HL-60 (cell line): ENCODE measurements around the gene BANP.
"Not testable (repeated sequence)": the region's sequence is repeated elsewhere in the genome, so short reads cannot be mapped to it uniquely, and the experiment has no call there.

ENCODE experiments used
- CTCF ChIP-seq: IDR thresholded peaks from one replicate; pipeline ENCODE4 v1.5.1; 2011; ENCODE audit warnings: low read length, control low read depth, inconsistent platforms; ENCODE audit not compliant: insufficient read depth
- POLR2AphosphoS5 ChIP-seq: IDR thresholded peaks from 2 replicates; pipeline ENCODE4 v1.6.1; 2012; ENCODE audit warnings: low read depth

GRCh38 chr16:88016386-88016785 lies 65.2 kb downstream of the BANP start:
- TF ChIP-seq CTCF, POLR2AphosphoS5: not testable (repeated sequence)
